HepG2 (cell line): ENCODE results near the gene PPP1R12C. TPM values are rescaled to one million over a fixed set of nuclear protein-coding genes. Genes with fewer than 3 reads are reported as not detected.

Source experiments
- CBFB ChIP-seq: sonication (generic); formaldehyde crosslinking; IDR thresholded peaks from 2 replicates; pipeline ENCODE4 v1.4.0; 2020; ENCODE audit warnings: missing genetic modification reagents
- CEBPB ChIP-seq: IDR thresholded peaks from 2 replicates; pipeline ENCODE4 v1.6.1; 2011; ENCODE audit warnings: low read depth, low read length, improper control_type of control experiment, borderline replicate concordance
- DR1 ChIP-seq: sonication (generic); formaldehyde crosslinking; IDR thresholded peaks from 2 replicates; pipeline ENCODE4 v1.8.0; 2021; ENCODE audit warnings: mild to moderate bottlenecking, missing genetic modification reagents, inconsistent platforms
- GABPA ChIP-seq, 2 experiments: IDR thresholded peaks; 2 replicates each; pipeline ENCODE4 v1.6.1; 2011 to 2016; ENCODE audit warnings: low read depth in 2 of 2, low read length in 1 of 2, missing biosample characterization in 1 of 2, missing genetic modification characterization in 1 of 2
- KAT8 ChIP-seq: IDR thresholded peaks from 2 replicates; pipeline ENCODE4 v1.6.1; 2016; ENCODE audit warnings: missing genetic modification reagents, missing compliant biosample characterization
- KDM2A ChIP-seq: sonication (generic); formaldehyde crosslinking; IDR thresholded peaks from 2 replicates; pipeline ENCODE4 v1.4.0; 2020; ENCODE audit warnings: low read depth, missing genetic modification reagents, borderline replicate concordance
- KDM6A ChIP-seq: IDR thresholded peaks from 2 replicates; pipeline ENCODE4 v1.6.1; 2016; ENCODE audit warnings: low read depth
- MAZ ChIP-seq, 2 experiments: sonication (generic) in 1 of 2; formaldehyde crosslinking in 1 of 2; IDR thresholded peaks; 2 replicates each; pipeline versions ENCODE4 v1.5.0 to v1.6.1; 2012 to 2020; ENCODE audit warnings: low read depth in 2 of 2, mild to moderate bottlenecking in 2 of 2, borderline replicate concordance in 1 of 2, improper control_type of control experiment in 1 of 2, low read length in 1 of 2, missing genetic modification reagents in 1 of 2, moderate library complexity in 1 of 2
- MTA1 ChIP-seq: sonication (generic); formaldehyde crosslinking; IDR thresholded peaks from 2 replicates; pipeline ENCODE4 v1.4.0; 2020; ENCODE audit warnings: missing genetic modification reagents, mild to moderate bottlenecking, borderline replicate concordance
- NFKBIZ ChIP-seq: IDR thresholded peaks from 2 replicates; pipeline ENCODE4 v1.6.1; 2018; ENCODE audit warnings: missing genetic modification reagents, missing compliant biosample characterization
- RARG ChIP-seq: sonication (generic); formaldehyde crosslinking; IDR thresholded peaks from 2 replicates; pipeline ENCODE4 v1.4.0; 2020; ENCODE audit warnings: low read depth, mild to moderate bottlenecking, missing genetic modification reagents
- RXRA ChIP-seq: sonication (generic); formaldehyde crosslinking; IDR thresholded peaks from 2 replicates; pipeline ENCODE4 v1.5.1; 2020; ENCODE audit warnings: missing genetic modification reagents
- SATB2 ChIP-seq: sonication (generic); formaldehyde crosslinking; IDR thresholded peaks from 2 replicates; pipeline ENCODE4 v1.5.0; 2020; ENCODE audit warnings: missing genetic modification reagents
- TAF1 ChIP-seq: sonication (generic); formaldehyde crosslinking; IDR thresholded peaks from 2 replicates; pipeline ENCODE4 v1.4.0; 2020; ENCODE audit warnings: missing genetic modification reagents
- ZIK1 ChIP-seq: sonication (generic); formaldehyde crosslinking; IDR thresholded peaks from 2 replicates; pipeline ENCODE4 v1.5.0; 2020; ENCODE audit warnings: mild to moderate bottlenecking, low read depth, missing genetic modification reagents, borderline replicate concordance
- ZNF260 ChIP-seq: sonication (generic); formaldehyde crosslinking; IDR thresholded peaks from 2 replicates; pipeline ENCODE4 v1.4.0; 2020; ENCODE audit warnings: missing genetic modification reagents, low read depth, mild to moderate bottlenecking, borderline replicate concordance
- ZNF274 ChIP-seq: sonication (generic); formaldehyde crosslinking; IDR thresholded peaks from 2 replicates; pipeline ENCODE4 v1.5.1; 2020; ENCODE audit warnings: mild to moderate bottlenecking, missing genetic modification reagents
- ZNF891 ChIP-seq: sonication (generic); formaldehyde crosslinking; IDR thresholded peaks from 2 replicates; pipeline ENCODE4 v1.5.0; 2020; ENCODE audit warnings: mild to moderate bottlenecking, missing genetic modification reagents
- polyA plus RNA-seq, 8 experiments: library from polyadenylated mRNA; depleted of rRNA in 3 of 8; stranded (reverse) in 7 of 8; unstranded in 1 of 8; fragments of >200 nt; fragmentation: Illumina TruSeq in 4 of 8; extraction: Trizol in 4 of 8; gene quantifications; 2 replicates each; pipeline versions ENCODE4 v1.2.1 to v1.2.3, GENCODE V29; 2011 to 2016; ENCODE audit warnings: low read depth in 4 of 8, missing spikeins in 1 of 8, mixed read lengths in 1 of 8; ENCODE audit not compliant: insufficient read depth in 1 of 8
- total RNA-seq, 5 experiments: library from RNA; depleted of rRNA; stranded (reverse); fragments of >200 nt; fragmentation: Illumina TruSeq; extraction: Trizol; gene quantifications; 2 replicates each; pipeline ENCODE4 v1.2.3, GENCODE V29; 2016; ENCODE audit warnings: low read depth in 1 of 5
- TF ChIP-seq, protein P1 (sequence below): sonication (generic); formaldehyde crosslinking; IDR thresholded peaks from 2 replicates; pipeline ENCODE4 v1.5.0; 2020; ENCODE audit warnings: missing genetic modification reagents, mild to moderate bottlenecking, borderline replicate concordance
- TF ChIP-seq, protein P2 (sequence below): IDR thresholded peaks from 2 replicates; pipeline ENCODE4 v1.6.1; 2012; ENCODE audit warnings: inconsistent platforms
- TF ChIP-seq, protein P3 (sequence below): sonication (generic); formaldehyde crosslinking; IDR thresholded peaks from 2 replicates; pipeline ENCODE4 v1.5.0; 2020; ENCODE audit warnings: missing genetic modification reagents
- TF ChIP-seq, protein P4 (sequence below): sonication (generic); formaldehyde crosslinking; IDR thresholded peaks from 2 replicates; pipeline ENCODE4 v1.9.0; 2021; ENCODE audit warnings: missing genetic modification reagents, borderline replicate concordance

Gene PPP1R12C
- total and polyA plus RNA-seq, 2 of the 13 experiments (the other 11 are each of a cell fraction or from before 2014, with no cell fraction given): 29.7 to 30.3 TPM

DNA sequence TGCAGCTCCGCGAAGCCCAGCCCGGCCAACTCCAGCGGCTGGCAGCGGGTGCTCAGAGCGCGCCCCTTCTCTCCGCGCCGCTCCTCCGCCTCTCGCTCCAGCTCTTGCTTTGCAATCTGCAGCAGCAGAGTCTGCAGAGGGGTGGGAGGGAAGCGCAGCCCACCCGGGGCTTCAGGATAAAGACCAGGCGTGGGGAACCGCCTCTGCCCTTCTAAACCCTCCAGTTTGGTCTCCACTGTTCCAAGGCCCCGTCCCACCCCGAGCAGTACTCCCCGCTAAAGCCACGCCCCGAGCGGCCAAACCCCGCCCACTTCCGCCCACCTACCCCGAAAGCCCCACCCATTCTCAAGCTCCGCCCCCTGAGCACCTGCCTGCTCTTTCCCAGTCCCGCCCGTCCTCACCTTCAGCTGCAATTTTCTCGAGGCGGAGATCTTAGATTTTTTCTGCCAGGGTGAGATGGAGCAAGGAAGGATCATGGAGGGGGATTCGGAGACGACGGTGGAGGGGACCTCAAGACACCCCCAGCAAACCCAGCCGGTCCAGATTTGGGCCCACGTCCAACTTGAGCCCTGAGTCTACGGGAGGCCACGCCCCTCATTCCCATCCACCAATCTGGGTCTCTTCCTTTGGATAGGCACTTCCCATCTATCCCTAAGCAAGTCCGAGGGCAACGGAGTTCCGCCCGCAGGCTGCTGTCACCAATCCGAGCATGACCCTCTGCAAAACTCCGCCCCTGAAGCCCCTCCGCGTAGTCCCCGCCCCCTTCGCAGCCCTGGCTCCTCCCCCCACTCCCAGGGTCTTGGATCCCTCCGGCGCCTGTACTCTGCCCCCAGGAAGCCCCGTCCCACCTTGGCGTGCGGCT lies 39.0 kb upstream of the PPP1R12C start (continued):
- TF ChIP-seq MAZ (IDR thresholded peaks at IDR 0.05; ENCODE audit: borderline replicate concordance, low read depth, low read length): no peak
- no peak for TF ChIP-seq MAZ (CRISPR knock-in tag; IDR thresholded peaks at IDR 0.05; ENCODE audit: low read depth)
- TF ChIP-seq ZIK1 (CRISPR knock-in tag): no peak
- no peak for TF ChIP-seq ZNF274 (CRISPR knock-in tag)
- 0 out of 2 replicates have a peak, but pooled peaks have one; percentile 27 for TF ChIP-seq MTA1
- no peak for TF ChIP-seq KAT8
- TF ChIP-seq RARG: no peak
- no peak for TF ChIP-seq CEBPB
- no peak for TF ChIP-seq DR1 (CRISPR knock-in tag)
- TF ChIP-seq GABPA (IDR thresholded peaks at IDR 0.05; ENCODE audit: low read depth, low read length): no peak
- peak; percentile 51 for TF ChIP-seq GABPA (CRISPR knock-in tag; IDR thresholded peaks at IDR 0.05; ENCODE audit: low read depth)
- no peak for TF ChIP-seq NFKBIZ
- no peak for TF ChIP-seq CBFB (CRISPR knock-in tag)
- TF ChIP-seq, protein P1, sequence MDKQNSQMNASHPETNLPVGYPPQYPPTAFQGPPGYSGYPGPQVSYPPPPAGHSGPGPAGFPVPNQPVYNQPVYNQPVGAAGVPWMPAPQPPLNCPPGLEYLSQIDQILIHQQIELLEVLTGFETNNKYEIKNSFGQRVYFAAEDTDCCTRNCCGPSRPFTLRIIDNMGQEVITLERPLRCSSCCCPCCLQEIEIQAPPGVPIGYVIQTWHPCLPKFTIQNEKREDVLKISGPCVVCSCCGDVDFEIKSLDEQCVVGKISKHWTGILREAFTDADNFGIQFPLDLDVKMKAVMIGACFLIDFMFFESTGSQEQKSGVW (CRISPR knock-in tag): no peak
- no peak for TF ChIP-seq ZNF260
- TF ChIP-seq SATB2 (CRISPR knock-in tag): no peak
- TF ChIP-seq, protein P2, sequence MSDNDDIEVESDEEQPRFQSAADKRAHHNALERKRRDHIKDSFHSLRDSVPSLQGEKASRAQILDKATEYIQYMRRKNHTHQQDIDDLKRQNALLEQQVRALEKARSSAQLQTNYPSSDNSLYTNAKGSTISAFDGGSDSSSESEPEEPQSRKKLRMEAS: peak; percentile 41; the same call in 1 of the 2 replicates
- TF ChIP-seq, protein P3, sequence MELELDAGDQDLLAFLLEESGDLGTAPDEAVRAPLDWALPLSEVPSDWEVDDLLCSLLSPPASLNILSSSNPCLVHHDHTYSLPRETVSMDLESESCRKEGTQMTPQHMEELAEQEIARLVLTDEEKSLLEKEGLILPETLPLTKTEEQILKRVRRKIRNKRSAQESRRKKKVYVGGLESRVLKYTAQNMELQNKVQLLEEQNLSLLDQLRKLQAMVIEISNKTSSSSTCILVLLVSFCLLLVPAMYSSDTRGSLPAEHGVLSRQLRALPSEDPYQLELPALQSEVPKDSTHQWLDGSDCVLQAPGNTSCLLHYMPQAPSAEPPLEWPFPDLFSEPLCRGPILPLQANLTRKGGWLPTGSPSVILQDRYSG (CRISPR knock-in tag): no peak
- TF ChIP-seq KDM2A (CRISPR knock-in tag): no peak
- TF ChIP-seq RXRA (CRISPR knock-in tag): no peak
- TF ChIP-seq TAF1 (CRISPR knock-in tag): peak; percentile 37; the same call in 1 of the 2 replicates
- TF ChIP-seq KDM6A (CRISPR knock-in tag): no peak
- no peak for TF ChIP-seq ZNF891
- TF ChIP-seq, protein P4, sequence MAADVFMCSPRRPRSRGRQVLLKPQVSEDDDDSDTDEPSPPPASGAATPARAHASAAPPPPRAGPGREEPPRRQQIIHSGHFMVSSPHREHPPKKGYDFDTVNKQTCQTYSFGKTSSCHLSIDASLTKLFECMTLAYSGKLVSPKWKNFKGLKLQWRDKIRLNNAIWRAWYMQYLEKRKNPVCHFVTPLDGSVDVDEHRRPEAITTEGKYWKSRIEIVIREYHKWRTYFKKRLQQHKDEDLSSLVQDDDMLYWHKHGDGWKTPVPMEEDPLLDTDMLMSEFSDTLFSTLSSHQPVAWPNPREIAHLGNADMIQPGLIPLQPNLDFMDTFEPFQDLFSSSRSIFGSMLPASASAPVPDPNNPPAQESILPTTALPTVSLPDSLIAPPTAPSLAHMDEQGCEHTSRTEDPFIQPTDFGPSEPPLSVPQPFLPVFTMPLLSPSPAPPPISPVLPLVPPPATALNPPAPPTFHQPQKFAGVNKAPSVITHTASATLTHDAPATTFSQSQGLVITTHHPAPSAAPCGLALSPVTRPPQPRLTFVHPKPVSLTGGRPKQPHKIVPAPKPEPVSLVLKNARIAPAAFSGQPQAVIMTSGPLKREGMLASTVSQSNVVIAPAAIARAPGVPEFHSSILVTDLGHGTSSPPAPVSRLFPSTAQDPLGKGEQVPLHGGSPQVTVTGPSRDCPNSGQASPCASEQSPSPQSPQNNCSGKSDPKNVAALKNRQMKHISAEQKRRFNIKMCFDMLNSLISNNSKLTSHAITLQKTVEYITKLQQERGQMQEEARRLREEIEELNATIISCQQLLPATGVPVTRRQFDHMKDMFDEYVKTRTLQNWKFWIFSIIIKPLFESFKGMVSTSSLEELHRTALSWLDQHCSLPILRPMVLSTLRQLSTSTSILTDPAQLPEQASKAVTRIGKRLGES (CRISPR knock-in tag): no peak
